OCI-LY7 (cell line): ENCODE measurements around the gene CDH2. TPM values are rescaled to one million over a fixed set of nuclear protein-coding genes. Genes with fewer than 3 reads are reported as not detected.

Experiments used
- BruUV-seq: library from RNA; stranded (reverse); fragments of 400-500 nt; replicated peaks from 2 replicates; lab custom pipeline; 2021; lab: Mats Ljungman, UMichigan
- CTCF ChIA-PET: fragments of 300-600 bp; sonication (Branson Sonifier 250); formaldehyde crosslinking; loops from one replicate; lab custom pipeline; 2022; ENCODE audit warnings: antibody characterized with exemption; ENCODE audit not compliant: unreplicated experiment; lab: Charles Lee
- POLR2A ChIA-PET: fragments of 300-600 bp; sonication (Branson Sonifier 250); formaldehyde crosslinking; loops from one replicate; lab custom pipeline; 2022; ENCODE audit warnings: antibody characterized with exemption; lab: Charles Lee
- DNase-seq: peaks from one replicate; pipeline ENCODE4 v3.0.0-alpha.2; 2015; ENCODE audit warnings: low spot score
- H2AFZ ChIP-seq: fragments of 200-600 bp; sonication (generic), shearing (Covaris generic); 2 replicates; pipeline ENCODE4 v1.6.1; 2014; ENCODE audit warnings: mild to moderate bottlenecking, antibody characterized with exemption, low read length, moderate library complexity
- H3K27ac ChIP-seq: fragments of 200-600 bp; sonication (generic); 2 replicates; pipeline ENCODE4 v1.5.1; 2014; ENCODE audit warnings: mixed run types, low read depth, mild to moderate bottlenecking, moderate library complexity, low read length, inconsistent platforms; ENCODE audit not compliant: poor library complexity, severe bottlenecking
- H3K36me3 ChIP-seq: fragments of 200-600 bp; sonication (generic); 2 replicates; pipeline ENCODE4 v1.6.1; 2014; ENCODE audit warnings: mild to moderate bottlenecking, antibody characterized with exemption, low read length, moderate library complexity, mixed read lengths; ENCODE audit not compliant: insufficient read depth
- H3K4me1 ChIP-seq: fragments of 200-600 bp; sonication (generic); 2 replicates; pipeline ENCODE4 v1.5.1; 2014; ENCODE audit warnings: mild to moderate bottlenecking, low read length; ENCODE audit not compliant: insufficient read depth, poor library complexity, severe bottlenecking
- H3K4me2 ChIP-seq: fragments of 200-600 bp; sonication (generic); 2 replicates; pipeline ENCODE4 v1.6.1; 2014; ENCODE audit warnings: mild to moderate bottlenecking, low read length
- H3K4me3 ChIP-seq: fragments of 200-600 bp; sonication (generic); 2 replicates; pipeline ENCODE4 v1.5.1; 2014; ENCODE audit warnings: mild to moderate bottlenecking, low read depth, low read length; ENCODE audit not compliant: poor library complexity, severe bottlenecking
- H3K79me2 ChIP-seq: fragments of 200-600 bp; sonication (generic); 2 replicates; pipeline ENCODE4 v1.6.1; 2016; ENCODE audit warnings: low read depth, mild to moderate bottlenecking, low read length, moderate library complexity, mixed read lengths; ENCODE audit not compliant: insufficient read depth
- H3K9me2 ChIP-seq: fragments of 200-600 bp; sonication (generic); 2 replicates; pipeline ENCODE4 v1.6.1; 2016; ENCODE audit warnings: mild to moderate bottlenecking, low read length, mixed read lengths; ENCODE audit not compliant: insufficient read depth
- H3K9me3 ChIP-seq: fragments of 200-600 bp; sonication (generic); 2 replicates; pipeline ENCODE4 v1.6.1; 2014; ENCODE audit warnings: mild to moderate bottlenecking, mixed run types, low read length, mixed read lengths
- H4K20me1 ChIP-seq: fragments of 200-600 bp; sonication (generic); 2 replicates; pipeline ENCODE4 v1.6.1; 2014; ENCODE audit warnings: mild to moderate bottlenecking, antibody characterized with exemption, low read length, moderate library complexity, mixed read lengths; ENCODE audit not compliant: insufficient read depth
- CTCF ChIP-seq: fragments of 200-600 bp; sonication (generic); conservative IDR thresholded peaks from 2 replicates; pipeline ENCODE4 v1.5.1; 2014; ENCODE audit warnings: mild to moderate bottlenecking, antibody characterized with exemption, low read length, moderate library complexity, mixed read lengths
- EZH2phosphoT487 ChIP-seq: fragments of 200-600 bp; sonication (generic); IDR thresholded peaks from 2 replicates; pipeline ENCODE4 v1.6.1; 2018; ENCODE audit warnings: low read depth, borderline replicate concordance, mild to moderate bottlenecking, mixed run types, antibody characterized with exemption, low read length, moderate library complexity, mixed read lengths
- intact Hi-C: fragments of 100-400 bp; cut with micrococcal nuclease; formaldehyde crosslinking; loops from one replicate; pipeline ENCODE4 v1.10.0; 2022; ENCODE audit not compliant: unreplicated experiment
- total RNA-seq, 2 experiments: library from RNA; depleted of rRNA in 1 of 2; stranded (reverse); fragments of >200 nt in 1 of 2; shearing (Covaris generic) in 1 of 2; gene quantifications; 2 replicates each; pipeline ENCODE4 v1.2.3, GENCODE V29; 2014 to 2022

Gene CDH2
- total RNA-seq, 2 experiments from 2014 or later, result not detected

- ChIA-PET POLR2A (interaction anchor here (0.6 to 0.7 kb wide), 3 partner anchors 8 to 1344 kb away, joined by 3 read pairs; no protein-coding TSS in a partner anchor), CTCF (no interaction called here)
- no peak for DNase-seq
- Histone ChIP-seq H3K4me3 (no peak overlapping the region), H3K36me3 (no peaks in the 10 kb centered on the region), H3K27ac (no peak overlapping the region), H3K4me2 (no peak overlapping the region), H3K79me2 (no peaks in the 10 kb centered on the region), H3K9me3 (no peaks in the 10 kb centered on the region), H2AFZ (no peak overlapping the region), H3K4me1 (no peaks in the 10 kb centered on the region), H3K9me2 (no peaks in the 10 kb centered on the region), H4K20me1 (no peaks in the 10 kb centered on the region)
- BruUV-seq, result no TSS peak
- TF ChIP-seq CTCF (no peak), EZH2phosphoT487 (no peak)
- intact Hi-C loops, result no loop called here
Measured at GRCh38 chr18:28043631-28044030, 133.3 kb downstream of the CDH2 start.

DNA sequence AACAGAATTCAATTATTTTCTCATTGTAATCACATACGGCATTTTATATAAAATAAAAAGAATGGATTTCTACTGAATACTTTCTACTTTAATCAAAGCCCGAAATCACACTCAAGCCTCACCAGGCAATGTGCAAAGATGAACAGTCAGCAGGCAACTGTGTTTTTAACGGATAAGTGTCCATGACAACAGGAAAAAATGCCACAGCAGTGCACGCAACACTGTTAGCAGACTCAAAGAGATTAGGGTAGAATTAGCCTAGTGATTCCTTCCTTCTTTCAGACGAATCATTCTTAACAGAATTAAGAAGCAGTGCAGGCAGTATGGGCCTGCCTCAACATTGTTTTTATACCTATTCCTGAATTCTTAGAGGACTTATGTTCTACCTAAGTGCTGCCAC is 135.6 kb downstream of the CDH2 start:
- CTCF ChIA-PET, result no interaction called here
- POLR2A ChIA-PET, result no interaction called here
- H4K20me1 ChIP-seq, result no peaks in the 10 kb centered on the region
- no peaks in the 10 kb centered on the region for H3K36me3 ChIP-seq
- no peak overlapping the region for H3K4me2 ChIP-seq
- no peaks in the 10 kb centered on the region for H3K4me1 ChIP-seq
- no peak overlapping the region for H3K27ac ChIP-seq
- no peaks in the 10 kb centered on the region for H3K79me2 ChIP-seq
- 0 out of 2 replicates have a peak, but pooled peaks cover 4% of the 10 kb centered on the region for H3K9me2 ChIP-seq
- no peak for DNase-seq
- intact Hi-C loops, result no loop called here
- H2AFZ ChIP-seq, result no peak overlapping the region
- H3K9me3 ChIP-seq, result no peaks in the 10 kb centered on the region
- BruUV-seq, result no TSS peak
- no peak overlapping the region for H3K4me3 ChIP-seq
- no peak for TF ChIP-seq EZH2phosphoT487
- no peak for TF ChIP-seq CTCF

DNA sequence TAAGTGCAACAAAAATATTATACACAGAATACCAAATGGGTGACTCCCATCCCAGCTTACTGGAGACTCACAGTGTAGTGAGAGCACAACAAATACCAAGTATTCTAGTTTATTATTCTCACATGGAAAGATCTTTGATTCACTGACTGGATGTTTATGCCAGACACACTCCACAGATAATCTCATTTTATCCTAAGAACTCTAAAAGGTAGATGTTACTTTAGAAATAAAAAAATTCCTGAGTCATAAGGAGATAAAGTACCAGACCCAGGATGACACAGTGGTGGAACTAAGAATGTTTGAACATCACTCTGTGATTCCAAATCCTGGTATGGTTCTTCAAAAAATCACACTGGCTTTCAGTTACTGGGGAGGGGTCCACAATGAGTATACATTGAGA is 136.2 kb downstream of the CDH2 start:
- no peaks in the 10 kb centered on the region for H3K4me1 ChIP-seq
- ChIA-PET POLR2A (no interaction called here), CTCF (no interaction called here)
- no peak overlapping the region for H3K4me3 ChIP-seq
- H3K27ac ChIP-seq, result no peak overlapping the region
- no peak for TF ChIP-seq CTCF
- no peaks in the 10 kb centered on the region for H3K9me3 ChIP-seq
- H3K79me2 ChIP-seq, result no peaks in the 10 kb centered on the region
- H4K20me1 ChIP-seq, result no peaks in the 10 kb centered on the region
- DNase-seq, result no peak
- H2AFZ ChIP-seq, result no peak overlapping the region
- H3K36me3 ChIP-seq, result no peaks in the 10 kb centered on the region
- no TSS peak for BruUV-seq
- 0 out of 2 replicates have a peak, but pooled peaks cover 4% of the 10 kb centered on the region for H3K9me2 ChIP-seq
- intact Hi-C loops, result no loop called here
- no peak overlapping the region for H3K4me2 ChIP-seq
